Stomach (tissue), 9 donors: ENCODE data around the gene TMEM74B. TPM values are rescaled to one million over a fixed set of nuclear protein-coding genes. Genes with fewer than 3 reads are reported as not detected.

ENCODE experiments used
- DNase-seq, 2 donors: peaks; one replicate each; pipeline versions ENCODE4 v3.0.0 to v3.0.0-alpha.2; 2013 to 2019
- H3K27ac ChIP-seq, 5 donors: fragments of 200-600 bp in 4 of 5; sonication (generic) in 4 of 5; one replicate each; pipeline ENCODE4 v1.5.1; 2013 to 2019; ENCODE audit warnings: mild to moderate bottlenecking in 1 of 5, moderate library complexity in 1 of 5
- H3K27me3 ChIP-seq, 3 donors: fragments of 200-600 bp; sonication (generic); one replicate each; pipeline ENCODE4 v1.5.1; 2017 to 2019; ENCODE audit warnings: mixed run types in 1 of 3
- H3K36me3 ChIP-seq, 4 donors: fragments of 200-600 bp; sonication (generic); 1 replicate in 3 of 4; 2 replicates in 1 of 4; pipeline ENCODE4 v1.5.1; 2016 to 2019
- H3K4me1 ChIP-seq, 4 donors: fragments of 200-600 bp; sonication (generic); one replicate each; pipeline ENCODE4 v1.5.1; 2016 to 2019
- H3K4me3 ChIP-seq, 4 donors: fragments of 200-600 bp; sonication (generic) in 3 of 4; one replicate each; pipeline ENCODE4 v1.5.1; 2016 to 2019; ENCODE audit warnings: mild to moderate bottlenecking in 1 of 4
- H3K9me3 ChIP-seq, 4 donors: fragments of 200-600 bp; sonication (generic); one replicate each; pipeline ENCODE4 v1.5.1; 2016 to 2019
- EP300 ChIP-seq: sonication (generic); formaldehyde crosslinking; IDR thresholded peaks from one replicate; pipeline ENCODE4 v1.6.1; 2017; ENCODE audit warnings: antibody characterized with exemption
- POLR2A ChIP-seq, 4 donors: fragments of 450-650 bp; IDR thresholded peaks; one replicate each; pipeline ENCODE4 v1.6.1; 2016; ENCODE audit warnings: antibody characterized with exemption in 4 of 4, control low read depth in 2 of 4, mild to moderate bottlenecking in 1 of 4, moderate library complexity in 1 of 4
- POLR2AphosphoS5 ChIP-seq, 3 donors: sonication (generic); formaldehyde crosslinking; IDR thresholded peaks; one replicate each; pipeline ENCODE4 v1.6.1; 2016; ENCODE audit warnings: antibody characterized with exemption in 3 of 3
- WGBS, 5 donors: extraction: QIAGEN DNeasy Blood & Tissue Kit in 3 of 5; methylation state at CpG; one replicate each; pipeline versions ENCODE4 v1.1.5 to v1.1.7; 2013 to 2018; 5-methylcytosine and 5-hydroxymethylcytosine counted together
- intact Hi-C: fragments of 100-400 bp; cut with DNase I; formaldehyde crosslinking; loops from one replicate; pipeline ENCODE4 v1.15.1; 2023; ENCODE audit warnings: low total_unique reads
- polyA plus RNA-seq, 3 donors: library from polyadenylated mRNA; stranded (reverse); fragments of 200-250 nt; gene quantifications; one replicate each; pipeline ENCODE4 v1.2.3, GENCODE V29; 2013
- total RNA-seq, 5 donors: library from RNA; depleted of rRNA; stranded (reverse); fragments of >200 nt; gene quantifications; one replicate each; pipeline versions ENCODE4 v1.1.0 to v1.2.3, GENCODE V29; 2014 to 2016
- TF ChIP-seq, protein P1 (sequence below), 7 experiments: fragments of 450-650 bp in 4 of 7; fragments of 200-600 bp in 3 of 7; sonication (generic) in 3 of 7; IDR thresholded peaks; one replicate each; pipeline ENCODE4 v1.5.1; 2016 to 2019; ENCODE audit warnings: antibody characterized with exemption in 7 of 7, control low read depth in 2 of 7, mild to moderate bottlenecking in 1 of 7
- donor health status: healthy with polysubstance abuse.
- donor health status: Bipolar disorder and iron deficiency.
- donor health status: healthy.

The TMEM74B gene
- total and polyA plus RNA-seq, 8 donors, result 0.45 to 72.9 (median 2.2) TPM; not detected in 2

DNA sequence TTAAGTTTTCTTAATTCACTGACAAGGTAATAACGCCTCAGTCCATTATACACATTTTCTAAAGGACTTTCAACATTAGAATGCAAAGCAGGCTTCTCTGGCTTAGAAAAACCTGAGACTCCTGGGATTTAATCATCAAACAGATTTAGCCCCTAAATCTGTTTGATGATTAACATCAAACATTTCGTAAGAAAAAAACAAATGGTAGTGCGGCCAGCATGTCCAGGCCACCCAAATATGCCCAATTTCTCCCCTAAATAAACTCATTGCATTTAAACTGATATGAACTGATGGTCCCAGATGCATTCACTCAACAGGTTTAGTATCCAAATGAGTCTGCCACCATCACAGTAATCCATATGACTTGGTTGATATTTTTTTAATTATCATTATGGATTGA is 6.2 kb downstream of the TMEM74B start:
- WGBS, 5 donors, result 91 to 93% (median 92%) methylated on average over 3 of the region's 3 CpGs
- Histone ChIP-seq H3K4me1 (no peaks in the 10 kb centered on the region), H3K27me3 (peaks cover 0 to 10% (median under 1%) of the 10 kb centered on the region in 3 donors), H3K27ac (no peak overlapping the region), H3K36me3 (peaks cover 0 to 60% (median 39%) of the 10 kb centered on the region in 4 donors), H3K9me3 (no peaks in the 10 kb centered on the region), H3K4me3 (no peak overlapping the region)
- TF ChIP-seq, protein P1, sequence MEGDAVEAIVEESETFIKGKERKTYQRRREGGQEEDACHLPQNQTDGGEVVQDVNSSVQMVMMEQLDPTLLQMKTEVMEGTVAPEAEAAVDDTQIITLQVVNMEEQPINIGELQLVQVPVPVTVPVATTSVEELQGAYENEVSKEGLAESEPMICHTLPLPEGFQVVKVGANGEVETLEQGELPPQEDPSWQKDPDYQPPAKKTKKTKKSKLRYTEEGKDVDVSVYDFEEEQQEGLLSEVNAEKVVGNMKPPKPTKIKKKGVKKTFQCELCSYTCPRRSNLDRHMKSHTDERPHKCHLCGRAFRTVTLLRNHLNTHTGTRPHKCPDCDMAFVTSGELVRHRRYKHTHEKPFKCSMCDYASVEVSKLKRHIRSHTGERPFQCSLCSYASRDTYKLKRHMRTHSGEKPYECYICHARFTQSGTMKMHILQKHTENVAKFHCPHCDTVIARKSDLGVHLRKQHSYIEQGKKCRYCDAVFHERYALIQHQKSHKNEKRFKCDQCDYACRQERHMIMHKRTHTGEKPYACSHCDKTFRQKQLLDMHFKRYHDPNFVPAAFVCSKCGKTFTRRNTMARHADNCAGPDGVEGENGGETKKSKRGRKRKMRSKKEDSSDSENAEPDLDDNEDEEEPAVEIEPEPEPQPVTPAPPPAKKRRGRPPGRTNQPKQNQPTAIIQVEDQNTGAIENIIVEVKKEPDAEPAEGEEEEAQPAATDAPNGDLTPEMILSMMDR (IDR thresholded peaks at IDR 0.05), result no peak
- TF ChIP-seq POLR2A (IDR thresholded peaks at IDR 0.05), result no peak
- TF ChIP-seq EP300, result no peak
- no peak for TF ChIP-seq POLR2AphosphoS5 (IDR thresholded peaks at IDR 0.05)
- DNase-seq, result no peak
- intact Hi-C loops, result no loop called here

DNA sequence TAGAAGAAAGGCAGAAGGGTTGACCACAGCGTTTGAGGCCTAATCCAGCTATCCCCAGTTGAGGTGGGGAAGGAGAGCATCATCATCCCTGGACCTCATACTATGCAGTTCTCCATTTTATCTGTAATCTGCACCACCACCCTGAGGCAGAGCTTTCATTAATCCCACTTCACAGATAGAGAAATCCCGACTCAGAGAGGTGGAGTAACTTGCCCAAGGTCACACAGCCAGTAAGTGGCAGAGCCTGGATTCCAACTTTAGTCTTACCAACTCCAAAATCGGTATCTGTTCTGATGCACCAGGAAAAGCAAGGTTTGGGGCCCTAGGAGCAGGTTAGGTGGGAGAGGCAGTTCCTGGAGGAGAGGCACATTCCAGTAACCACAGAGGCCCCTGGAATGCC is 6.7 kb downstream of the TMEM74B start:
- no peaks in the 10 kb centered on the region for H3K4me1 ChIP-seq
- no peak overlapping the region for H3K4me3 ChIP-seq
- H3K27ac ChIP-seq, result no peak overlapping the region
- DNase-seq, result no peak
- WGBS, 5 donors, result 82 to 96% (median 89%) methylated on average over 3 of the region's 3 CpGs
- peaks cover 0 to 5% (median 0%) of the 10 kb centered on the region in 3 donors for H3K27me3 ChIP-seq
- peaks cover 0 to 65% (median 44%) of the 10 kb centered on the region in 4 donors for H3K36me3 ChIP-seq
- TF ChIP-seq, protein P1 (IDR thresholded peaks at IDR 0.05), result no peak
- TF ChIP-seq POLR2A (IDR thresholded peaks at IDR 0.05) (no peak), POLR2AphosphoS5 (IDR thresholded peaks at IDR 0.05) (no peak), EP300 (no peak)
- intact Hi-C loops, result no loop called here
- H3K9me3 ChIP-seq, result no peaks in the 10 kb centered on the region

DNA sequence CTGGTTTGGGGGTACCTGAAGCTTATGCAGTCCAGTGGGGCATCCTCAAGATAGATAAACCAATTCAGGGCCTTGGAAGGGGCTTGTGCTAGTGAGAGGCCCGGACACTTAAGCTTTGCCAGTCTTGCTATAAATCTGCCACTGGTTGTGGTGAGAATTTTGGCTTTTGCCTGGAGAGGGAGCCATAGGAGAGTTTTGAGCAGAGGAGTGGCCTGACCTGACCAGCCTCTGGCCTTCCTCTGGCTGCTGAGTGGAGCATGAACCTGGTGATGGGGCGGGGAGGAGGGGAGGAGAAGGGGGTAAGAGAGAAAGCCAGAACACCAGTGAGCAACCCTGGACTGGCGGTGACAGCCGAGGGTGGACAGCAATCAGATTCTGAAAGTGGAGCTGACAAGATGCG is 7.1 kb downstream of the TMEM74B start:
- Histone ChIP-seq H3K36me3 (peaks cover 0 to 70% (median 49%) of the 10 kb centered on the region in 4 donors), H3K4me1 (no peaks in the 10 kb centered on the region), H3K27me3 (peaks cover 0 to under 1% (median 0%) of the 10 kb centered on the region in 3 donors), H3K9me3 (no peaks in the 10 kb centered on the region), H3K27ac (no peak overlapping the region), H3K4me3 (no peak overlapping the region)
- no peak for DNase-seq
- 82 to 87% (median 86%) methylated on average over 5 of the region's 5 CpGs for WGBS, 5 donors
- TF ChIP-seq EP300 (no peak), POLR2AphosphoS5 (IDR thresholded peaks at IDR 0.05) (no peak), POLR2A (IDR thresholded peaks at IDR 0.05) (no peak)
- TF ChIP-seq, protein P1 (IDR thresholded peaks at IDR 0.05), result no peak
- intact Hi-C loops, result no loop called here

DNA sequence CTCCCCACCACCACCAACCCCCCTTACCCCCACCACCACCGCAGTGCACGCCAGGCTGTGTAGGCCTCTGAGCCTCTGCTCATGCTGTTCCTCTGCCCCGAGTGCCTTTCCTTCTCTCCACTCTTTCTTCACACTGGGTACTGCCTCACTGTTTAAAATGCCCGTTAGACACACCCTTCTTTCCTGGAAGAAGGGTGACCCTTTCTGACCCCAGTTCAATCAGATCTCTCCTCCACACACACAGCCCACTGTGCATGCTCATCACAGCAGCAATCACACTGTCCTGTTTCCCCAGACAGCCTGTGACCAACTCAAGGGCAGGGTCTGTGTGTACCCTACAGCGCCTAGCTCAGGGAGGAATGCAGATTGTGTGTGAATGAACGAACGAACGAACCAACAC is 10.0 kb downstream of the TMEM74B start:
- DNase-seq, result no peak
- intact Hi-C loops, result no loop called here
- TF ChIP-seq EP300, result no peak
- H3K9me3 ChIP-seq, result no peaks in the 10 kb centered on the region
- no peak overlapping the region for H3K27ac ChIP-seq
- WGBS, 5 donors, result 80 to 91% (median 86%) methylated on average over 8 of the region's 8 CpGs
- no peaks in the 10 kb centered on the region for H3K27me3 ChIP-seq
- peaks cover 11 to 89% (median 73%) of the 10 kb centered on the region in 4 donors for H3K36me3 ChIP-seq
- no peaks in the 10 kb centered on the region for H3K4me1 ChIP-seq
- H3K4me3 ChIP-seq, result no peak overlapping the region

DNA sequence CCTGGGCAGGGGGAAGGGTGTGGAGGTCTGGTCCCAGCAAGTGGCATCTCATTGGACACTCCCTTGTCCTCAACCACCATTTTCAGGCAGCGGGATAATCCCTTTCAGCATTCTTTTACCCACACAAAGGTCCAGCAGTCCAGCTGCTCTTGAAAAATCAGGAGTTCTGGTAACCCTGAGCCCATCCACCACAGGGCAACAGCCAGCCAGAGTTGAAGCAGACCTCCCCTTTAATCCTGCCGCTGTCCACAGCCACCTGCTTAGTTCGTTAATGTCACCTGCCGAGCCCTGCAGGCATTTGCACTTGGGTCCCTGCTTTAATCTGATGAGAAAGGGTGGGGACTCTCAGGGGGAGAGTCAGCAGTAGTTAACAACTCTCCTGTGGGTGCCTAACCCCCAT is 11.1 kb downstream of the TMEM74B start:
- WGBS, 5 donors, result 58 to 84% (median 76%) methylated on average over 4 of the region's 4 CpGs
- no peaks in the 10 kb centered on the region for H3K27me3 ChIP-seq
- intact Hi-C loops, result no loop called here
- TF ChIP-seq, protein P1 (IDR thresholded peaks at IDR 0.05), result no peak
- no peak for TF ChIP-seq POLR2A (IDR thresholded peaks at IDR 0.05)
- TF ChIP-seq POLR2AphosphoS5 (IDR thresholded peaks at IDR 0.05), result no peak
- TF ChIP-seq EP300, result no peak
- H3K36me3 ChIP-seq, result peaks cover 22 to 91% (median 84%) of the 10 kb centered on the region in 4 donors
- no peak overlapping the region for H3K27ac ChIP-seq
- no peaks in the 10 kb centered on the region for H3K9me3 ChIP-seq
- no peak overlapping the region for H3K4me3 ChIP-seq
- no peak for DNase-seq
- no peaks in the 10 kb centered on the region for H3K4me1 ChIP-seq
